ENCODE results near the gene STAP1.
"Not testable (repeated sequence)": the region's sequence is repeated elsewhere in the genome, so short reads cannot be mapped to it uniquely, and the experiment has no call there.

STAP1 gene

DNA sequence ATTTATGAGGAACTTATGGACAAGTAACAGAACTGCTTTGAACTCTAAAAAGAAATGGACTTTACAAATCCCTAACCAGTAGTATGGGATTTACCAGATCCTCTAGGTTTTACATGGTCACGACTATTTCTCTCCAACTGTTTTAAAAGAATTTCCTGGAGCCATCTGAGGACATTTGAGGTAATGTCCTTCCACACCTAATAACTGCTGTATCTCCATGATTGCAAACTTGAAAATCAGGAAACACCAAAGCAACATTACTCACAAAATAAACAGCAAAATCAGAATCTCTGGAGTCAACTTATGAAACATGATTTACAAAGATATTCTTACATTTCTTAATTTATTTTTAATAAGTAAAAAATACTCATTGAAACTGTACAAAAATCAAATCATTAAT lies 58.0 kb downstream of the STAP1 start:
- DNase-seq (ENCODE audit: low read depth, low spot score): no peak

DNA sequence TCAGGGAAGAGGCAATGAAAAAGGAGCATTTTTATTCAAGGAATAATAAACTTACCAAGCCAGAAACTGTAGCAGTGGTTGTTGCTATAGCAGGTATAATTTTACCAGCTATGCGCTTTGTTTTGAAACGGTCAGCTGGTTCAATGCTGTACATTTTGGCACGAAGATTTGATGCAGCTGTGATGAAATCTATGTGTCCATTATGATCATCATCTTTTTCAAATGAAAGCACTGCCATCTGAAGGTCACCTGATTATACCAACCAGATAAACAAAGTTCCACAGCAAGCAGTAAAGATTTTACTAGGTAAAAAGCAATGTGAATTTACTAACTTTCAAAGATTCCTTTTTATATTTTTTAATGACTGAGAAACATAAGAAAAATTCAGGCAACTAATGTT lies 66.4 kb downstream of the STAP1 start:
- no peak for DNase-seq (ENCODE audit: low read depth, low spot score)

- DNase-seq (ENCODE audit: low read depth, low spot score): no peak
These were observed 74.0 kb downstream of the STAP1 start for GRCh38 chr4:67632492-67632891.

DNA sequence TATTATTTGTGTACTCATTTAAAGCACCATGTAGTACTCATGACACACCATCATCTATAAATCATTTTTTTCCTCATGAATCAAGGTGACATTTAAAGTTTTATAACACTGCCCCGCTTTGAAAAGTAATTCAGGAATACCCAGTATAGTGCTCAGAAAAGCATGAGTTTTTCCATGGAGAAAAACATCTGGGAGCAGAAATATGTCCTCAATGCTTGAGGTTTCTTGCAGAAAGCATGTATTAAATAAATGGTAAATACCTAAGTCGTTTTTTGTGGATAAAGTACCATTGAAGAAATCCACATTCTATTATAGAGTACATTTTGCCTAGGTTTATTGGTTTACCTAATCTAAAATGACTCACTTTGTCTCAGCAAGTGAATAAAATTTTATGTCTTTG lies 76.2 kb downstream of the STAP1 start:
- DNase-seq (ENCODE audit: low read depth, low spot score): no peak

GRCh38 chr4:67635331-67635730 lies 76.8 kb downstream of the STAP1 start:
- DNase-seq (ENCODE audit: low read depth, low spot score): no peak

DNA sequence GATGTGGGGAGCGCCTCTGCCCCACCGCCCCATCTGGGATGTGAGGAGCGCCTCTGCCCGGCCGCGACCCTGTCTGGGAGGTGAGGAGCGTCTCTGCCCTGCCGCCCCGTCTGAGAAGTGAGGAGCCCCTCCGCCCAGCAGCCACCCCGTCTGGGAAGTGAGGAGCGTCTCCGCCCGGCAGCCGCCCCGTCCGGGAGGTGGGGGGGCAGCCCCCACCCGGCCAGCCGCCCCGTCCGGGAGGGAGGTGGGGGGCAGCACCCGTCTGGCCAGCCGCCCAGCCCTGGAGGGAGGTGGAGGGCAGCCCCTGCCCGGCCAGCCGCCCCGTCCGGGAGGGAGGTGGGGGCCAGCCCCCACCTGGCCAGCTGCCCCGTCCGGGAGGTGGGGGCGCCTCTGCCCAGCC lies 78.5 kb downstream of the STAP1 start:
- not testable (repeated sequence) for DNase-seq (ENCODE audit: low read depth, low spot score)

DNA sequence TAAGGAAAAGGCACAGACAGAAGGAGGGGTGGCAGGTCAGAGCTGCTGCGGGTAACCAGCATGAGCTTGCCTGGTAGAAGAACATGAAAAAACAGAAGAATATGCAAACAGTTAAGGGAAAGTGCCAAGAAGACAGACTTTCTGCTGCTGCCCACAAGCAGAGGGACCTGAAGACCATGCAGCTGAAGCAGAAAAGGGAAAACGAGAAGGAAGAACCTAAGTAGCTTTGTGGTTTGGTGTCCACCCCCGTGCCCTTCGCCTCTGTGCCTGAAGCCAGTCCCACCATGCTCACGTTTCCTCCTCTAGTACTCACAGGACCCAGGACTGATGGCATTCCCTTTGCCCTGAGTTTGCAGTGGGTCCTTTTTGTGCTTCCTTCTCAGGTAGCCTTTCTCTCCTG lies 79.6 kb downstream of the STAP1 start:
- DNase-seq (ENCODE audit: low read depth, low spot score): no peak

DNA sequence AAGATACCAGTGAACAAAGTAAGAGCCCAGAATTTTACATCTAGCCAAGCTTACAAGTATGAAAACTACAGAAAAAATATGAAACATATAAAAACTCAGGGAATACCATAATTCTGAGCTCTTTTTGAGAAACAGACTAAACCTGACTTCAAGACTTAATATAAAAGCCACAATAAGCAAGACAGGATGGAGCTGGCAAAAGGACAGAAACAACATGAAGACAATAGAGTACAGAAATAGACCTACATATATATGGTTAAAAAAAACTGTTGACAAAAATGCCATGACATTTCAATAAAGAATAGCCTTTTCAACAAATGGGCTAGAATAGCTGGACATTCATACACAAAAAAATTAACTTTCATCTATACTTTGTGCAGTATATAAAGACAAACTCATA lies 93.0 kb downstream of the STAP1 start:
- DNase-seq (ENCODE audit: low read depth, low spot score): no peak

Measured in activated naive CD8-positive, alpha-beta T cell treated with anti-CD3 and anti-CD28 coated beads, Interleukin-2, amount 50 U/mL, for 16 hours (primary cell).